Mesothelial cell of epicardium (in vitro differentiated cells): ENCODE results near the gene LRRC3C. TPM values are rescaled to one million over a fixed set of nuclear protein-coding genes. Genes with fewer than 3 reads are reported as not detected.

ENCODE experiments used
- DNase-seq, 2 experiments: peaks; one replicate each; pipeline ENCODE4 v3.0.0; 2021; ENCODE audit warnings: low spot score in 2 of 2; ENCODE audit not compliant: unreplicated experiment in 2 of 2
- H3K27ac Mint-ChIP-seq: 2 replicates; pipeline ENCODE4 v1.8.0; 2021; ENCODE audit warnings: mixed read lengths
- H3K27me3 Mint-ChIP-seq: 2 replicates; pipeline ENCODE4 v1.8.0; 2021; ENCODE audit warnings: low read depth, mixed read lengths
- H3K36me3 Mint-ChIP-seq: 2 replicates; pipeline ENCODE4 v1.8.0; 2021; ENCODE audit warnings: mixed read lengths
- H3K4me1 Mint-ChIP-seq: 2 replicates; pipeline ENCODE4 v1.8.0; 2021; ENCODE audit warnings: mixed read lengths
- H3K4me3 Mint-ChIP-seq: 2 replicates; pipeline ENCODE4 v1.8.0; 2021; ENCODE audit warnings: mild to moderate bottlenecking, moderate library complexity, mixed read lengths
- H3K9me3 Mint-ChIP-seq: 2 replicates; pipeline ENCODE4 v1.8.0; 2021; ENCODE audit warnings: mixed read lengths
- CTCF ChIP-seq: fragments of 200-600 bp; sonication (generic); IDR thresholded peaks from one replicate; pipeline ENCODE4 v1.5.0; 2021; ENCODE audit warnings: antibody characterized with exemption; ENCODE audit not compliant: unreplicated experiment
- total RNA-seq: library from RNA; stranded (reverse); gene quantifications from 3 replicates; pipeline ENCODE4 v1.2.1, GENCODE V29; 2021

LRRC3C gene
- total RNA-seq, 1 donor from 2014 or later = not detected

GRCh38 chr17:39981207-39981741 lies 53.7 kb downstream of the LRRC3C start:
- H3K4me3 Mint-ChIP-seq = peak overlapping the region; percentile 79
- no peak for DNase-seq
- H3K9me3 Mint-ChIP-seq = no peaks in the 10 kb centered on the region
- H3K36me3 Mint-ChIP-seq = peaks cover 16% of the 10 kb centered on the region
- peaks cover 35% of the 10 kb centered on the region for H3K4me1 Mint-ChIP-seq
- H3K27me3 Mint-ChIP-seq = no peaks in the 10 kb centered on the region
- no peak for TF ChIP-seq CTCF
- H3K27ac Mint-ChIP-seq = peak overlapping the region; percentile 92

GRCh38 chr17:39981766-39982375 lies 54.3 kb downstream of the LRRC3C start:
- Mint-ChIP-seq H3K4me3 (peak overlapping the region; percentile 79), H3K27me3 (no peaks in the 10 kb centered on the region), H3K9me3 (no peaks in the 10 kb centered on the region), H3K4me1 (peaks cover 35% of the 10 kb centered on the region), H3K27ac (peak overlapping the region; percentile 92), H3K36me3 (peaks cover 20% of the 10 kb centered on the region)
- no peak for TF ChIP-seq CTCF
- no peak for DNase-seq

GRCh38 chr17:39988206-39988810 lies 60.8 kb downstream of the LRRC3C start:
- Mint-ChIP-seq H3K27me3 (no peaks in the 10 kb centered on the region), H3K4me1 (no peaks in the 10 kb centered on the region), H3K27ac (no peak overlapping the region), H3K36me3 (peaks cover 57% of the 10 kb centered on the region), H3K4me3 (no peak overlapping the region), H3K9me3 (no peaks in the 10 kb centered on the region)
- DNase-seq = no peak
- TF ChIP-seq CTCF = no peak

- DNase-seq = no peak
- no peak overlapping the region for H3K4me3 Mint-ChIP-seq
- no peaks in the 10 kb centered on the region for H3K4me1 Mint-ChIP-seq
- no peaks in the 10 kb centered on the region for H3K27me3 Mint-ChIP-seq
- peaks cover 48% of the 10 kb centered on the region for H3K36me3 Mint-ChIP-seq
- H3K9me3 Mint-ChIP-seq = no peaks in the 10 kb centered on the region
- no peak overlapping the region for H3K27ac Mint-ChIP-seq
- TF ChIP-seq CTCF = no peak
Measured at GRCh38 chr17:39994448-39994847, 66.9 kb downstream of the LRRC3C start.

Other genes with a start within 250 kb of the LRRC3C start
- 36.8 to 39.1 TPM (median 37.1 TPM) in 3 replicates for gene PGAP3, start 239.7 kb upstream of the LRRC3C start, total RNA-seq
- gene ERBB2, start 227.7 kb upstream of the LRRC3C start, total RNA-seq = 141 to 146 TPM (median 142 TPM) in 3 replicates
- gene MIEN1, start 197.2 kb upstream of the LRRC3C start, total RNA-seq = 35.3 to 35.9 TPM (median 35.3 TPM) in 3 replicates
- 44.6 to 53.3 TPM (median 46.4 TPM) in 3 replicates for gene GRB7, start 189.8 kb upstream of the LRRC3C start, total RNA-seq
- gene IKZF3, start 63.4 kb upstream of the LRRC3C start, total RNA-seq = 0.58 to 0.75 TPM (median 0.67 TPM) in 3 replicates
- gene ZPBP2, start 59.5 kb upstream of the LRRC3C start, total RNA-seq = not detected in 3 replicates
- 26.8 to 31.7 TPM (median 28.1 TPM) in 3 replicates for gene GSDMB, start 9.1 kb upstream of the LRRC3C start, total RNA-seq
- 67.1 to 78.3 TPM (median 69.4 TPM) in 3 replicates for gene ORMDL3, start 131 bp upstream of the LRRC3C start, total RNA-seq
- gene GSDMA, start 35.3 kb downstream of the LRRC3C start, total RNA-seq = not detected in 3 replicates
- 107 to 111 TPM (median 110 TPM) in 3 replicates for gene PSMD3, start 53.1 kb downstream of the LRRC3C start, total RNA-seq
- not detected in 3 replicates for gene CSF3, start 87.7 kb downstream of the LRRC3C start, total RNA-seq
- gene MED24, start 126.7 kb downstream of the LRRC3C start, total RNA-seq = 125 to 131 TPM (median 130 TPM) in 3 replicates
- 42.4 to 44.3 TPM (median 43.6 TPM) in 3 replicates for gene THRA, start 135.2 kb downstream of the LRRC3C start, total RNA-seq
- 2.4 to 2.6 TPM (median 2.6 TPM) in 3 replicates for gene NR1D1, start 172.9 kb downstream of the LRRC3C start, total RNA-seq
- 132 to 139 TPM (median 135 TPM) in 3 replicates for gene MSL1, start 194.2 kb downstream of the LRRC3C start, total RNA-seq
- gene CASC3, start 212.8 kb downstream of the LRRC3C start, total RNA-seq = 103 to 107 TPM (median 107 TPM) in 3 replicates
- gene RAPGEFL1, start 249.7 kb downstream of the LRRC3C start, total RNA-seq = 23.1 to 28.2 TPM (median 23.8 TPM) in 3 replicates